Adrenal gland (tissue), 12 donors: ENCODE results near the gene RCCD1. TPM values are rescaled to one million over a fixed set of nuclear protein-coding genes. Genes with fewer than 3 reads are reported as not detected.

Experiments used
- DNase-seq, 7 donors: peaks; one replicate each; pipeline ENCODE4 v3.0.0-alpha.2; 2019 to 2020
- H3K27ac ChIP-seq, 5 donors: fragments of 200-600 bp; sonication (generic) in 4 of 5; 1 replicate in 3 of 5; 2 replicates in 2 of 5; pipeline versions ENCODE4 v1.5.1 to v1.8.0; 2016 to 2020; ENCODE audit warnings: mild to moderate bottlenecking in 1 of 5
- H3K27me3 ChIP-seq: fragments of 200-600 bp; 2 replicates; pipeline ENCODE4 v1.8.0; 2021
- H3K36me3 ChIP-seq, 2 donors: fragments of 200-600 bp; replicated peaks in 1 of 2; 1 replicate in 1 of 2; 2 replicates in 1 of 2; pipeline versions ENCODE4 v1.5.1 to v1.8.0; 2018 to 2022
- H3K4me1 ChIP-seq, 2 donors: fragments of 200-600 bp; replicated peaks in 1 of 2; 1 replicate in 1 of 2; 2 replicates in 1 of 2; pipeline versions ENCODE4 v1.5.1 to v1.8.0; 2018 to 2021
- H3K4me3 ChIP-seq, 4 donors: fragments of 200-600 bp; sonication (generic) in 3 of 4; one replicate each; pipeline ENCODE4 v1.5.1; 2016 to 2018
- H3K9me3 ChIP-seq, 3 donors: fragments of 200-600 bp; sonication (generic) in 1 of 3; replicated peaks in 1 of 3; 1 replicate in 2 of 3; 2 replicates in 1 of 3; pipeline versions ENCODE4 v1.5.1 to v1.8.0; 2016 to 2021
- CTCF ChIP-seq, 6 experiments: fragments of 450-650 bp in 4 of 6; fragments of 200-600 bp in 2 of 6; sonication (generic) in 1 of 6; IDR thresholded peaks; 1 replicate in 5 of 6; 2 replicates in 1 of 6; pipeline versions ENCODE4 v1.5.1 to v1.8.0; 2016 to 2021; ENCODE audit warnings: antibody characterized with exemption in 6 of 6, mild to moderate bottlenecking in 2 of 6, moderate library complexity in 1 of 6
- POLR2A ChIP-seq, 2 donors: fragments of 450-650 bp; IDR thresholded peaks; one replicate each; pipeline ENCODE4 v1.6.1; 2017; ENCODE audit warnings: antibody characterized with exemption in 2 of 2, mild to moderate bottlenecking in 2 of 2, moderate library complexity in 1 of 2
- WGBS, 4 donors: extraction: QIAGEN DNeasy Blood & Tissue Kit in 2 of 4; methylation state at CpG; one replicate each; pipeline versions ENCODE4 v1.1.5 to v1.1.7; 2013 to 2017; 5-methylcytosine and 5-hydroxymethylcytosine counted together
- intact Hi-C, 2 donors: fragments of 100-400 bp; cut with DNase I; formaldehyde crosslinking; loops; one replicate each; pipeline versions ENCODE4 v1.14.1 to v1.15.0; 2022 to 2023
- polyA plus RNA-seq, 3 donors: library from polyadenylated mRNA; stranded (reverse); fragments of 200-250 nt in 2 of 3; fragments of 350-450 nt in 1 of 3; fragmentation: Illumina TruSeq in 1 of 3; extraction: RNeasy Lipid Tissue Mini Kit (QIAGEN cat#74804) in 1 of 3; gene quantifications; one replicate each; pipeline ENCODE4 v1.2.3, GENCODE V29; 2013 to 2014
- total RNA-seq, 9 donors: library from RNA; depleted of rRNA in 4 of 9; stranded (reverse); fragments of >200 nt in 4 of 9; fragments of 120-200 nt in 1 of 9; fragmentation: NEBNext Ultra II Directional in 1 of 9; extraction: Animal tissue kit (Norgen Biotek cat#: 25700) in 1 of 9; gene quantifications; one replicate each; pipeline versions ENCODE4 v1.1.0 to v1.2.4, GENCODE V29; 2013 to 2023
- donor health status: healthy with polysubstance abuse.
- donor health status: Bipolar disorder and iron deficiency.
- donor health status: DM: yes; HTN: yes; CAD: no.
- donor health status: DM: no; HTN: no; CAD: no.
- donor health status: DM: no; HTN: no; CAD: no.
- donor health status: DM: yes; HTN: yes; CAD: no.

RCCD1 gene
- total and polyA plus RNA-seq, 12 donors = 7.7 to 38.7 (median 17.6) TPM

GRCh38 chr15:90942354-90943120 lies 12.1 kb upstream of the RCCD1 start:
- TF ChIP-seq CTCF (IDR thresholded peaks at IDR 0.05) = no peak
- no peak for TF ChIP-seq POLR2A (IDR thresholded peaks at IDR 0.05)
- peaks cover 0 to 94% of the 10 kb centered on the region in 2 donors for H3K36me3 ChIP-seq
- H3K27me3 ChIP-seq = no peaks in the 10 kb centered on the region
- H3K27ac ChIP-seq = no peak overlapping the region
- WGBS, 4 donors = 75 to 84% (median 83%) methylated on average over 10 to 12 of the region's 12 CpGs
- intact Hi-C loops = no loop called here
- no peaks in the 10 kb centered on the region for H3K4me1 ChIP-seq
- no peaks in the 10 kb centered on the region for H3K9me3 ChIP-seq
- DNase-seq = no peak
- no peak overlapping the region for H3K4me3 ChIP-seq

GRCh38 chr15:90945091-90945490 lies 9.6 kb upstream of the RCCD1 start:
- 89 to 96% (median 92%) methylated on average over 7 of the region's 7 CpGs for WGBS, 4 donors
- Histone ChIP-seq H3K4me3 (no peak overlapping the region), H3K27me3 (no peaks in the 10 kb centered on the region), H3K4me1 (no peaks in the 10 kb centered on the region), H3K27ac (no peak overlapping the region), H3K9me3 (no peaks in the 10 kb centered on the region), H3K36me3 (peaks cover 0 to 96% of the 10 kb centered on the region in 2 donors)
- intact Hi-C loops = no loop called here
- TF ChIP-seq POLR2A (IDR thresholded peaks at IDR 0.05) (no peak), CTCF (IDR thresholded peaks at IDR 0.05) (no peak)
- DNase-seq = no peak

GRCh38 chr15:90946538-90946937 lies 8.1 kb upstream of the RCCD1 start:
- Histone ChIP-seq H3K4me1 (no peaks in the 10 kb centered on the region), H3K4me3 (no peak overlapping the region), H3K9me3 (no peaks in the 10 kb centered on the region), H3K36me3 (peaks cover 0 to 96% of the 10 kb centered on the region in 2 donors), H3K27ac (peak overlapping the region in 4 of 5 donors; percentile 26 to 64 (median 42)), H3K27me3 (no peaks in the 10 kb centered on the region)
- WGBS, 4 donors = 53 to 72% (median 61%) methylated on average over 5 to 16 of the region's 16 CpGs
- TF ChIP-seq POLR2A (IDR thresholded peaks at IDR 0.05) = peak in 1 of 2 donors; percentile 19
- TF ChIP-seq CTCF (IDR thresholded peaks at IDR 0.05) = no peak
- DNase-seq = peak; percentile 62 to 86 (median 77)
- intact Hi-C loops = no loop called here

GRCh38 chr15:90946941-90947576 lies 7.6 kb upstream of the RCCD1 start:
- intact Hi-C loops = no loop called here
- WGBS, 4 donors = 81 to 95% (median 88%) methylated on average over 7 to 8 of the region's 8 CpGs
- Histone ChIP-seq H3K4me3 (no peak overlapping the region), H3K4me1 (no peaks in the 10 kb centered on the region), H3K9me3 (no peaks in the 10 kb centered on the region), H3K27ac (peak overlapping the region in 1 of 5 donors; percentile 49), H3K27me3 (no peaks in the 10 kb centered on the region), H3K36me3 (peaks cover 0 to 95% of the 10 kb centered on the region in 2 donors)
- no peak for DNase-seq
- no peak for TF ChIP-seq CTCF (IDR thresholded peaks at IDR 0.05)
- no peak for TF ChIP-seq POLR2A (IDR thresholded peaks at IDR 0.05)
